ENCODE data around the gene HEATR5B.
"Not testable (repeated sequence)": the region's sequence is repeated elsewhere in the genome, so short reads cannot be mapped to it uniquely, and the experiment has no call there.

The HEATR5B gene

GRCh38 chr2:36993841-36994620 is 90.1 kb downstream of the HEATR5B start:
- no peak for DNase-seq (ENCODE audit: low read depth, low spot score)
- no peak overlapping the region for H3K27ac ChIP-seq

GRCh38 chr2:36988008-36988407 is 96.2 kb downstream of the HEATR5B start:
- no peak for DNase-seq (ENCODE audit: low read depth, low spot score)
- no peak overlapping the region for H3K27ac ChIP-seq

GRCh38 chr2:36982467-36982866 is 101.7 kb downstream of the HEATR5B start:
- DNase-seq (ENCODE audit: low read depth, low spot score), result no peak
- H3K27ac ChIP-seq, result no peak overlapping the region

- no peak for DNase-seq (ENCODE audit: low read depth, low spot score)
- no peak overlapping the region for H3K27ac ChIP-seq
Observed at GRCh38 chr2:36981911-36982310, 102.3 kb downstream of the HEATR5B start.

GRCh38 chr2:36979007-36979406 is 105.2 kb downstream of the HEATR5B start:
- H3K27ac ChIP-seq; DNase-seq (ENCODE audit: low read depth, low spot score): not testable (repeated sequence)

GRCh38 chr2:36976065-36976464 is 108.1 kb downstream of the HEATR5B start:
- no peak overlapping the region for H3K27ac ChIP-seq
- no peak for DNase-seq (ENCODE audit: low read depth, low spot score)

- no peak overlapping the region for H3K27ac ChIP-seq
- no peak for DNase-seq (ENCODE audit: low read depth, low spot score)
Observed at GRCh38 chr2:36975306-36975705, 108.9 kb downstream of the HEATR5B start.

- DNase-seq (ENCODE audit: low read depth, low spot score), result no peak
- no peak overlapping the region for H3K27ac ChIP-seq
Observed at GRCh38 chr2:36973320-36973719, 110.9 kb downstream of the HEATR5B start.

GRCh38 chr2:36971990-36972389 is 112.2 kb downstream of the HEATR5B start:
- no peak overlapping the region for H3K27ac ChIP-seq
- no peak for DNase-seq (ENCODE audit: low read depth, low spot score)

GRCh38 chr2:36967236-36967876 is 116.8 kb downstream of the HEATR5B start:
- DNase-seq (ENCODE audit: low read depth, low spot score), result no peak
- H3K27ac ChIP-seq, result peak overlapping the region; percentile 79

- peak within 1 kb of the TSS; percentile 79 for H3K27ac ChIP-seq
- DNase-seq (ENCODE audit: low read depth, low spot score), result peak; percentile 87
Observed at GRCh38 chr2:36966370-36967235, 117.6 kb downstream of the HEATR5B start, which contains the start of gene STRN. STRN (minus strand) TSS chr2:36966536; CDS start chr2:36966463, 73 bp downstream.

- H3K27ac ChIP-seq, result peak overlapping the region; percentile 79
- DNase-seq (ENCODE audit: low read depth, low spot score), result no peak
Observed at GRCh38 chr2:36965751-36966369, 118.3 kb downstream of the HEATR5B start.

GRCh38 chr2:36965206-36965605 is 119.0 kb downstream of the HEATR5B start:
- no peak for DNase-seq (ENCODE audit: low read depth, low spot score)
- peak overlapping the region; percentile 79 for H3K27ac ChIP-seq

- peak overlapping the region; percentile 79 for H3K27ac ChIP-seq
- no peak for DNase-seq (ENCODE audit: low read depth, low spot score)
Observed at GRCh38 chr2:36964496-36965058, 119.6 kb downstream of the HEATR5B start.

- no peak for DNase-seq (ENCODE audit: low read depth, low spot score)
- H3K27ac ChIP-seq, result peak overlapping the region; percentile 79
Observed at GRCh38 chr2:36963734-36964133, 120.4 kb downstream of the HEATR5B start.

GRCh38 chr2:36963106-36963505 is 121.1 kb downstream of the HEATR5B start:
- H3K27ac ChIP-seq, result peak overlapping the region; percentile 79

GRCh38 chr2:36960773-36961172 is 123.4 kb downstream of the HEATR5B start:
- no peak overlapping the region for H3K27ac ChIP-seq
- DNase-seq (ENCODE audit: low read depth, low spot score), result no peak

More at GRCh38 chr2:36963106-36963505, 121.1 kb downstream of the HEATR5B start:
- peak; percentile 53 for DNase-seq (ENCODE audit: low read depth, low spot score)

GRCh38 chr2:36960005-36960675 is 124.0 kb downstream of the HEATR5B start:
- no peak overlapping the region for H3K27ac ChIP-seq
- DNase-seq (ENCODE audit: low read depth, low spot score), result no peak

- no peak for DNase-seq (ENCODE audit: low read depth, low spot score)
- peak overlapping the region; percentile 94 for H3K27ac ChIP-seq
Observed at GRCh38 chr2:36954977-36955607, 129.1 kb downstream of the HEATR5B start.

All from epithelial cell of prostate (primary cell).